WTC11 (cell line): ENCODE measurements around the gene MOB3B.

Source experiments
- NFYB ChIP-seq: sonication (generic); formaldehyde crosslinking; conservative IDR thresholded peaks from 2 replicates; pipeline ENCODE4 v1.8.0; 2022; ENCODE audit warnings: low read depth, missing genetic modification reagents
- RELA ChIP-seq: sonication (generic); formaldehyde crosslinking; IDR thresholded peaks from 2 replicates; pipeline ENCODE4 v1.8.1; 2022; ENCODE audit warnings: missing genetic modification reagents, mild to moderate bottlenecking, borderline replicate concordance
- TCF7 ChIP-seq: sonication (generic); formaldehyde crosslinking; IDR thresholded peaks from 2 replicates; pipeline ENCODE4 v1.8.0; 2022; ENCODE audit warnings: mild to moderate bottlenecking, low read depth, missing genetic modification reagents, moderate library complexity
- ZNF416 ChIP-seq: fragments of 250-450 bp; sonication (Bioruptor Pico); IDR thresholded peaks from 2 replicates; pipeline ENCODE4 v1.9.0; 2021; ENCODE audit warnings: mild to moderate bottlenecking, inconsistent platforms
- TF ChIP-seq, protein P1 (sequence below): fragments of 200-600 bp; IDR thresholded peaks from 2 replicates; pipeline ENCODE4 v1.8.0; 2022; ENCODE audit warnings: antibody characterized with exemption
- TF ChIP-seq, protein P2 (sequence below): sonication (generic); formaldehyde crosslinking; IDR thresholded peaks from 2 replicates; pipeline ENCODE4 v1.8.1; 2022; ENCODE audit warnings: missing genetic modification reagents, borderline replicate concordance
- TF ChIP-seq, protein P3 (sequence below): sonication (generic); formaldehyde crosslinking; conservative IDR thresholded peaks from 2 replicates; pipeline ENCODE4 v1.8.1; 2022; ENCODE audit warnings: mild to moderate bottlenecking, missing genetic modification reagents
- TF ChIP-seq, protein P4 (sequence below): sonication (generic); formaldehyde crosslinking; IDR thresholded peaks from 2 replicates; pipeline ENCODE4 v1.8.0; 2022; ENCODE audit warnings: mild to moderate bottlenecking, missing genetic modification reagents

DNA sequence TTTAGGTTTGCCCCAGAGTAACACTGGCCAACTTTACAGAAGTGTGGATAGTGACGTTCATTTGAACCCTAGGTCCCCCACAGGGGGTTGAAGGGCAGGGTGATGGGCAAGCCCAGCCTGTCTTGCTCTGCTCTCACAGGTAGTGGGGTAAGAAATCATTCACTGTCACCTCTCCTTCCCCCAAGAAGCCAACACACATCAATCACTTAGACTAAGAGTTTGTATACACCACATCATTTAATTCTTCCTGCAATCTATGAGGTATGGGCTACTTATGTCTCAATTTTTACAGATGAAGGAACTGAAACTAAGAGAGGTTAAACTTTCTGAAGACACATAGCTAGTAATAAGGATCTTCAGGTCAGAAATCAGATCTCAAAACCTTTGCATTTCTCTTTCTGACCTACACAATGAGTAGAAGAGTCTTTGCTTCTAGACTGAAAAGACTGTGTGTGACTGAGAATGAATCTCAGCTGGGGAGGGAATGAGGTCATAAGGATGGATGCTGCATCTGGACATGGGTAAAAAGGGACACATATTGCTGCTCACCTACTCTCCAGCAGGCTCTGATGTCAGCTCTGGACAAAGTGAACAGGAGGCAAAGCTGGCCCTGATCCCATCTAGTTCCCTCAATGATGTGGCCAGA lies 151.7 kb downstream of the MOB3B start:
- TF ChIP-seq, protein P1, sequence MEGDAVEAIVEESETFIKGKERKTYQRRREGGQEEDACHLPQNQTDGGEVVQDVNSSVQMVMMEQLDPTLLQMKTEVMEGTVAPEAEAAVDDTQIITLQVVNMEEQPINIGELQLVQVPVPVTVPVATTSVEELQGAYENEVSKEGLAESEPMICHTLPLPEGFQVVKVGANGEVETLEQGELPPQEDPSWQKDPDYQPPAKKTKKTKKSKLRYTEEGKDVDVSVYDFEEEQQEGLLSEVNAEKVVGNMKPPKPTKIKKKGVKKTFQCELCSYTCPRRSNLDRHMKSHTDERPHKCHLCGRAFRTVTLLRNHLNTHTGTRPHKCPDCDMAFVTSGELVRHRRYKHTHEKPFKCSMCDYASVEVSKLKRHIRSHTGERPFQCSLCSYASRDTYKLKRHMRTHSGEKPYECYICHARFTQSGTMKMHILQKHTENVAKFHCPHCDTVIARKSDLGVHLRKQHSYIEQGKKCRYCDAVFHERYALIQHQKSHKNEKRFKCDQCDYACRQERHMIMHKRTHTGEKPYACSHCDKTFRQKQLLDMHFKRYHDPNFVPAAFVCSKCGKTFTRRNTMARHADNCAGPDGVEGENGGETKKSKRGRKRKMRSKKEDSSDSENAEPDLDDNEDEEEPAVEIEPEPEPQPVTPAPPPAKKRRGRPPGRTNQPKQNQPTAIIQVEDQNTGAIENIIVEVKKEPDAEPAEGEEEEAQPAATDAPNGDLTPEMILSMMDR: no peak
- no peak for TF ChIP-seq TCF7 (CRISPR knock-in tag)
- TF ChIP-seq, protein P2, sequence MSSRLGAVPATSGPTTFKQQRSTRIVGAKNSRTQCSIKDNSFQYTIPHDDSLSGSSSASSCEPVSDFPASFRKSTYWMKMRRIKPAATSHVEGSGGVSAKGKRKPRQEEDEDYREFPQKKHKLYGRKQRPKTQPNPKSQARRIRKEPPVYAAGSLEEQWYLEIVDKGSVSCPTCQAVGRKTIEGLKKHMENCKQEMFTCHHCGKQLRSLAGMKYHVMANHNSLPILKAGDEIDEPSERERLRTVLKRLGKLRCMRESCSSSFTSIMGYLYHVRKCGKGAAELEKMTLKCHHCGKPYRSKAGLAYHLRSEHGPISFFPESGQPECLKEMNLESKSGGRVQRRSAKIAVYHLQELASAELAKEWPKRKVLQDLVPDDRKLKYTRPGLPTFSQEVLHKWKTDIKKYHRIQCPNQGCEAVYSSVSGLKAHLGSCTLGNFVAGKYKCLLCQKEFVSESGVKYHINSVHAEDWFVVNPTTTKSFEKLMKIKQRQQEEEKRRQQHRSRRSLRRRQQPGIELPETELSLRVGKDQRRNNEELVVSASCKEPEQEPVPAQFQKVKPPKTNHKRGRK (CRISPR knock-in tag): no peak
- TF ChIP-seq, protein P3, sequence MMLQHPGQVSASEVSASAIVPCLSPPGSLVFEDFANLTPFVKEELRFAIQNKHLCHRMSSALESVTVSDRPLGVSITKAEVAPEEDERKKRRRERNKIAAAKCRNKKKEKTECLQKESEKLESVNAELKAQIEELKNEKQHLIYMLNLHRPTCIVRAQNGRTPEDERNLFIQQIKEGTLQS (CRISPR knock-in tag): no peak
- TF ChIP-seq ZNF416 (CRISPR knock-in tag): no peak
- TF ChIP-seq RELA: no peak
- TF ChIP-seq, protein P4, sequence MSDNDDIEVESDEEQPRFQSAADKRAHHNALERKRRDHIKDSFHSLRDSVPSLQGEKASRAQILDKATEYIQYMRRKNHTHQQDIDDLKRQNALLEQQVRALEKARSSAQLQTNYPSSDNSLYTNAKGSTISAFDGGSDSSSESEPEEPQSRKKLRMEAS (CRISPR knock-in tag): no peak
- no peak for TF ChIP-seq NFYB
